GM19239 (cell line): ENCODE results near the gene LPP.

Source experiments
- DNase-seq: peaks from one replicate; pipeline ENCODE4 v3.0.0; 2011; ENCODE audit warnings: low spot score; ENCODE audit not compliant: insufficient read length
- FAIRE-seq: peaks from 2 replicates; lab custom pipeline; 2011; peaks lifted over from hg19 to GRCh38; lab: Jason Lieb, UNC

LPP gene

DNA sequence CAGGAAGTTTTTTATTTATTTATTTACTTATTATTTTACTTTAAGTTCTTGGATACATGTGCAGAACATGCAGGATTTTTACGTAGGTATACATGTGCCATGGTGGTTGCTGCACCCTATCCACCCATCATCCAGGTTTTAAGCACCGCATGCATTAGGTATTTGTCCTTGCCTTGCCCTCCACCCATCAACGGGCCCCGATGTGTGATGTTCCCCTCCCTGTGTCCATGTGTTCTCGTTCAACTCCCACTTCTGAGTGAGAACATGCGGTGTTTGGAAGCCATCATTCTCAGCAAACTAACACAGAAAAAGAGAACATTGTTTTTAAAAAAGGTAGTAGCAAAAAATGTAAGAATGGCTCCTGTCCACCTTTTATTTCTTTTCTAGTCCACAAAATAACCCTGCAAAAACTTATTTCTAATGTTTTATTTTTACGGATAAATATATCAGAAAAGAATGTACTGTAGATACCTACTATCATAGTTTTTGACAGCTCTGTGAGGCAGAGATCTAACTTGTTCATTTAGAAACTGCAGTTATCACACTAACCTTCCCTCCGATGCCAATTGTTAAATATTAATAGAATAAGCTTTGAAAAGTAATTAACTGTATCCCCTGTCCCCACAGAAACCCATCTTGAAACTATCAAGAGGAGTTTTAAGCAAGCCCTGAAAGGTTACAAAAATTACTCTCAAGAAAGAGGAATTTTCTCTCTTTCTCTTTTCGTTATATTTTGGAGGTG is 189.2 kb downstream of the LPP start:
- no peak for DNase-seq
- FAIRE-seq, result no peak

- FAIRE-seq (no peak), DNase-seq (no peak)
Observed at GRCh38 chr3:188343894-188344293, 189.9 kb downstream of the LPP start.

- FAIRE-seq (no peak), DNase-seq (no peak)
Observed at GRCh38 chr3:188345223-188345622, 191.3 kb downstream of the LPP start.

GRCh38 chr3:188348435-188349244 is 194.7 kb downstream of the LPP start:
- DNase-seq, result no peak
- no peak for FAIRE-seq

GRCh38 chr3:188349351-188349901 is 195.5 kb downstream of the LPP start:
- DNase-seq, result no peak
- no peak for FAIRE-seq

- DNase-seq (no peak), FAIRE-seq (no peak)
Observed at GRCh38 chr3:188349933-188350332, 196.0 kb downstream of the LPP start.

- DNase-seq (no peak), FAIRE-seq (no peak)
Observed at GRCh38 chr3:188350961-188351360, 197.0 kb downstream of the LPP start.

DNA sequence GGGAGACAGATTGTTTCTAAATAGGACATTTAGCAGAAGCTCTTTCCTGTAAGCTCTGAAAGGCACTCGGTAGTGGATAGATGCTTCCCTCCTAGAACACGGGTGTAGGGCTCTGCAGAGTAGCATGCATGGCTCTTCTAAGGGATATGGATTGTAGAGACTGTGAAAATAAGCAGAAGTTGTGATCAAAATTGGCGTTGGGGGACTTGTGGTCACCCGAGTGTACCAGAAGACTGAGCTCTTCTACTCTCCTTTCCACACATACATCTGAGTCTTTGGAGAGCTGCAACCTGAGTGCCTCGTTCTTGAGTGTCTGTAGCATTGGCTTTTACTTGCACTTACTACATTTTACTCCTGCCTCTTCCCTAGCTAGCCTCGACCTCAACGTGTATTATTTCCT is 197.7 kb downstream of the LPP start:
- FAIRE-seq (no peak), DNase-seq (no peak)

- DNase-seq (no peak), FAIRE-seq (no peak)
Observed at GRCh38 chr3:188352196-188352927, 198.4 kb downstream of the LPP start.

DNA sequence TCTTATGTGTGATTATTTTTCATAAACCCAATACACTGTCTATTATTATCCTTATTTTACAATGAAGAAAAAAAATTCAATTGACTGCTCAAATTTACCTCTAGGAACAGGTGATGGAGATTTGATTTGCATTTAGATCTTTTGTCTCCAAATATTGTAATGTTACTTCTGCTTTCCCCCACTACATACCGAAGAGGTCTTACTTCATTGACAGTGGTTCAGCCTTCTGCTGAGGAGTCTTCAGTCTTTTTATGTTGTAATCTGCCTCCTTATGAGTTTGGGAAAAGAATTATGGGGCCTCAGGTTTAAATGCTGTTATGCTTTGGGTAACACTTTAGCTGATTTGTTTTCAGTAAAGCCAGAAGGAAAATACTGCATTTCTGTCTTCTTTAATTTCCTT is 199.5 kb downstream of the LPP start:
- FAIRE-seq (no peak), DNase-seq (no peak)

DNA sequence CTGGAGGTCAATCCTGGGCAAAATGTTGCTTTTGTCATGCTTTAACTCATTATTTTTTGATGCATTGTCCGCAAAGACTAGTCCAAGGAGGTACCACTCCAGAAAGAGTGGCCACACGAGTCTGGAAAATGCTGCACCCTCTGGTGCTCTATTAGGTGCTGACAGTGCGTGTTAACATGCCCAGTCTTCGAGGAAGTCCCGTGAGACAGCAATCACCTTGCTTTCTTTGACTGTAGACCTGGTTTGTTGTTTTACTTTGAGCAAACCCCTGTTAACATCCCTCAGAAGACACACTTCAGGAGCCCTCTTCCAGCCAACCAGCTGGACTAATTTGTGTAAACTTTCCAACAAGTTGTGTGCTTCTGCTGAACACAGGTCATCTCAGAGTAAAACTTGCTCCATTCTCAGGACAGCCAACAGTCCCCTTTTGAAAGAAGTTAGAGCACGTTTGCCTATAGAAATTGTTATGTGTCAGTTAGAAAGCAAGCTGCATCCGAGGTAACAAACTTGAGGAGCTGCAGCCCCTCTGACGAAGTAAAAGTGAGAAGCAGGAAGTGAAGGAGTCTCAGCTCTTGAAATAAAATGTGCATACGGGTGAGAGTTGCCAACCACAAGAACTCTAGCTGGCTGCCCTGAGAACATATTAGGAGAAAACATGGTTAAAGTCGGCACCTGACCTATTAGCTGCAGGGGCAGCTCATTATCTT is 205.0 kb downstream of the LPP start:
- DNase-seq (no peak), FAIRE-seq (no peak)

- DNase-seq (no peak), FAIRE-seq (no peak)
Observed at GRCh38 chr3:188360364-188360881, 206.5 kb downstream of the LPP start.

DNA sequence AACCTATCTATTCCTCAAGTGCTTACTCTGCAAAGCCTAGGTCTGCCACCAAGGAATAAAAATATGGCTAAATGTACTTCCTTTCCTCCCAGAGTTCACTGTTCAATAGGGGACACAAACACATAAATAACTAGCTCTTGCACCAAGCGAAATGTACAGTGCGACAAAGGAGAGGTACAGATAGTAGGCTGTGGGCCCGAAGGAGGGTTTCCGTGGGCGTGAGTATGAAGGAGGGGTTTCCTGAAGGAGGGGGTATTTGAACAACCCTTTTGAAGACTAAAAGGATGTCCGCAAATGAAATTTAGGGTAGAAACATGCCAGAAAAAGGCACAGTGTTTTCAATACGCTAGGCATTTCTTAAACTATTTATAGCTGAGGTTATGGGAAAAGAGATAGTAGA is 207.9 kb downstream of the LPP start:
- FAIRE-seq, result no peak
- DNase-seq, result no peak

GRCh38 chr3:188362405-188362831 is 208.5 kb downstream of the LPP start:
- DNase-seq (no peak), FAIRE-seq (no peak)

- no peak for FAIRE-seq
- DNase-seq, result no peak
Observed at GRCh38 chr3:188365184-188365583, 211.2 kb downstream of the LPP start.

GRCh38 chr3:188365988-188366698 is 212.2 kb downstream of the LPP start:
- no peak for DNase-seq

DNA sequence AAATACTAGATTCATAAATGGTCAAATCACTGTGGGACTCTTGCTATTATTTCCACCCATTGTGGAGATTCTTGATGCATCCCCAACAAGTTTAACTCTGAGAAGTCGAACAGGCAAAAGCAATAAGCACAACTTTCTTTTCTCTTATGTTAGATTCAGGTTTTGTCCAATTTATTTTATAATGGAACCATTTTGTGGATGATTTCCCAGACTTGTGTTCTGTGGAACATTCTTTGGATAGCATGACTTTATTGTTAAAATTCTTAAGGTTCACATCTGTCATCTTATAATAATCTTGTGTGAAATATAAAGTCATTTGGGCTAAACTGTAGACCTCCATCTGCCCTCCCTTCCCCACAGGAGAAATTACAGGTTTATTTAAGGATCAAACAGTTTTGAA is 213.7 kb downstream of the LPP start:
- no peak for FAIRE-seq
- no peak for DNase-seq

More at GRCh38 chr3:188365988-188366698, 212.2 kb downstream of the LPP start:
- FAIRE-seq, result no peak

DNA sequence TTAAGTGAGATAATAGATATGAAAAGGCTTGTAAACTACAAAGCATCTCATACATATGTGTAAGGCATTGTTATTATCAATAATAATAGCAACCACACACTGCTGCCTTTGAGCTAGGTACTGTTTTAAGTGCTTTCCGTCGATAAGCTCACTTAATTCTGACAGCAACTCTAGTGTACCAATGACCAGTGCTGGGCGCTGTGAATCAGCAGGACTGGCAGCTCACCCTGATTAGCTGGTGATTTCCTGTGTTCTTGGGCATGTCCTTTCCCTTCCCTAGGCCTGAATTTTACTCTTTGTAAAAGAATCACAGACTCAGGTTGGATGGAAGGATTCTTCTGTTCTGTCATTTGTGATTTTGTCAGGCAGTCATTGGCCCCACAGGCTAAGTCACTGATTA is 215.6 kb downstream of the LPP start:
- DNase-seq (no peak), FAIRE-seq (no peak)
